Testis (tissue), 2 donors: Measurements from ENCODE around the gene POLR1E.

Experiments used
- CTCF ChIP-seq, 3 experiments: fragments of 450-650 bp in 2 of 3; fragments of 200-600 bp in 1 of 3; sonication (generic) in 1 of 3; IDR thresholded peaks; one replicate each; pipeline ENCODE4 v1.5.1; 2016 to 2019; ENCODE audit warnings: antibody characterized with exemption in 3 of 3, mild to moderate bottlenecking in 2 of 3, moderate library complexity in 1 of 3
- POLR2A ChIP-seq: fragments of 450-650 bp; IDR thresholded peaks from one replicate; pipeline ENCODE4 v1.6.1; 2017; ENCODE audit warnings: antibody characterized with exemption, mild to moderate bottlenecking, moderate library complexity

- TF ChIP-seq CTCF (IDR thresholded peaks at IDR 0.05) (no peak), POLR2A (no peak)
Observed at GRCh38 chr9:37523916-37524315, 38.2 kb downstream of the POLR1E start.
